ENCODE results near the gene LDB2. TPM values are rescaled to one million over a fixed set of nuclear protein-coding genes. Genes with fewer than 3 reads are reported as not detected.
A peak's percentile ranks its signal among the peaks of the same experiment; 100 is the strongest.

Gene LDB2
- total RNA-seq, 6 experiments from 2014 or later, result 24.2 to 40.4 (median 31.7) TPM

GRCh38 chr4:16577177-16577576, 321.3 kb downstream of the LDB2 start:
- no peak for TF ChIP-seq CTCF (IDR thresholded peaks at IDR 0.05)
- DNase-seq, result no peak
- peaks cover 16% of the 10 kb centered on the region for H3K36me3 Mint-ChIP-seq (ENCODE audit: low read depth)
- H3K9me3 Mint-ChIP-seq, result no peaks in the 10 kb centered on the region
- no peak overlapping the region for H3K4me3 Mint-ChIP-seq
- no peaks in the 10 kb centered on the region; the same call in 1 of the 2 replicates for H3K27me3 Mint-ChIP-seq (ENCODE audit: insufficient read depth)
- H3K27ac Mint-ChIP-seq, result no peak overlapping the region
- H3K4me1 Mint-ChIP-seq (ENCODE audit: low read depth), result peaks cover 39% of the 10 kb centered on the region

GRCh38 chr4:16574981-16575380, 323.5 kb downstream of the LDB2 start:
- Mint-ChIP-seq H3K4me1 (ENCODE audit: low read depth) (peaks cover 32% of the 10 kb centered on the region), H3K27ac (no peak overlapping the region), H3K27me3 (ENCODE audit: insufficient read depth) (no peaks in the 10 kb centered on the region; the same call in 1 of the 2 replicates)

GRCh38 chr4:16573739-16574138, 324.7 kb downstream of the LDB2 start:
- Mint-ChIP-seq H3K27ac (peak overlapping the region; percentile 79), H3K4me1 (ENCODE audit: low read depth) (peaks cover 26% of the 10 kb centered on the region), H3K36me3 (ENCODE audit: low read depth) (peaks cover 8% of the 10 kb centered on the region), H3K4me3 (0 out of 2 replicates have a peak overlapping the region, but pooled peaks have one; percentile 23), H3K9me3 (no peaks in the 10 kb centered on the region), H3K27me3 (ENCODE audit: insufficient read depth) (no peaks in the 10 kb centered on the region; the same call in 1 of the 2 replicates)
- DNase-seq, result peak; percentile 72
- TF ChIP-seq CTCF (IDR thresholded peaks at IDR 0.05), result no peak

More at GRCh38 chr4:16574981-16575380, 323.5 kb downstream of the LDB2 start:
- no peak overlapping the region for H3K4me3 Mint-ChIP-seq
- TF ChIP-seq CTCF (IDR thresholded peaks at IDR 0.05), result no peak
- no peaks in the 10 kb centered on the region for H3K9me3 Mint-ChIP-seq
- peaks cover 10% of the 10 kb centered on the region for H3K36me3 Mint-ChIP-seq (ENCODE audit: low read depth)
- no peak for DNase-seq

GRCh38 chr4:16573206-16573605, 325.2 kb downstream of the LDB2 start:
- no peaks in the 10 kb centered on the region for H3K9me3 Mint-ChIP-seq
- peaks cover 26% of the 10 kb centered on the region for H3K4me1 Mint-ChIP-seq (ENCODE audit: low read depth)
- DNase-seq, result peak; percentile 18
- TF ChIP-seq CTCF (IDR thresholded peaks at IDR 0.05), result no peak
- H3K4me3 Mint-ChIP-seq, result no peak overlapping the region
- 0 out of 2 replicates have a peak, but pooled peaks cover 2% of the 10 kb centered on the region for H3K36me3 Mint-ChIP-seq (ENCODE audit: low read depth)
- H3K27me3 Mint-ChIP-seq (ENCODE audit: insufficient read depth), result no peaks in the 10 kb centered on the region
- H3K27ac Mint-ChIP-seq, result peak overlapping the region; percentile 79

GRCh38 chr4:16572631-16573030, 325.8 kb downstream of the LDB2 start:
- Mint-ChIP-seq H3K4me1 (ENCODE audit: low read depth) (peaks cover 26% of the 10 kb centered on the region), H3K4me3 (no peak overlapping the region)

More at GRCh38 chr4:16572631-16573030, 325.8 kb downstream of the LDB2 start:
- Mint-ChIP-seq H3K27ac (no peak overlapping the region), H3K36me3 (ENCODE audit: low read depth) (no peaks in the 10 kb centered on the region), H3K9me3 (no peaks in the 10 kb centered on the region), H3K27me3 (ENCODE audit: insufficient read depth) (no peaks in the 10 kb centered on the region)
- no peak for TF ChIP-seq CTCF (IDR thresholded peaks at IDR 0.05)
- no peak for DNase-seq
